Left lung (tissue), 10 donors: ENCODE results near the gene TMEM138. TPM values are rescaled to one million over a fixed set of nuclear protein-coding genes. Genes with fewer than 3 reads are reported as not detected.

Experiments
- ATAC-seq: fragments of 200-7000 bp; cut with Tn5 transposase; one replicate; pipeline ENCODE4 v1.9.1; 2020; ENCODE audit warnings: moderate library complexity
- DNase-seq, 4 donors: peaks; one replicate each; pipeline ENCODE4 v3.0.0-alpha.2; 2013 to 2020
- H3K27ac ChIP-seq, 2 donors: fragments of 200-600 bp; sonication (generic) in 1 of 2; one replicate each; pipeline versions ENCODE4 v1.5.0 to v1.8.0; 2020 to 2021
- H3K27me3 ChIP-seq, 2 donors: fragments of 200-600 bp; sonication (generic) in 1 of 2; one replicate each; pipeline versions ENCODE4 v1.5.0 to v1.8.0; 2020 to 2021
- H3K36me3 ChIP-seq, 2 donors: fragments of 200-600 bp; sonication (generic) in 1 of 2; one replicate each; pipeline versions ENCODE4 v1.5.0 to v1.8.0; 2020 to 2021
- H3K4me1 ChIP-seq, 2 donors: fragments of 200-600 bp; one replicate each; pipeline ENCODE4 v1.8.0; 2021
- H3K4me3 ChIP-seq, 2 donors: fragments of 200-600 bp; sonication (generic) in 1 of 2; one replicate each; pipeline versions ENCODE4 v1.5.0 to v1.8.0; 2020 to 2021; ENCODE audit warnings: mild to moderate bottlenecking in 1 of 2
- H3K9me3 ChIP-seq, 2 donors: fragments of 200-600 bp; sonication (generic) in 1 of 2; one replicate each; pipeline versions ENCODE4 v1.5.0 to v1.8.0; 2020 to 2021
- intact Hi-C, 2 donors: fragments of 100-400 bp; cut with DNase I; formaldehyde crosslinking; loops; one replicate each; pipeline versions ENCODE4 v1.11.2 to v1.14.2; 2022
- polyA plus RNA-seq, 6 donors: library from polyadenylated mRNA; unstranded; fragments of 120-200 nt; gene quantifications; one replicate each; pipeline ENCODE4 v1.2.1, GENCODE V29; 2013; ENCODE audit not compliant: insufficient read length in 6 of 6
- total RNA-seq, 2 donors: library from RNA; stranded (reverse); fragmentation: NEBNext Ultra II Directional; extraction: Animal tissue kit (Norgen Biotek cat#: 25700); gene quantifications; one replicate each; pipeline ENCODE4 v1.2.1, GENCODE V29; 2021
- TF ChIP-seq, protein P1 (sequence below), 2 donors: fragments of 200-600 bp; sonication (generic) in 1 of 2; IDR thresholded peaks; one replicate each; pipeline versions ENCODE4 v1.5.0 to v1.8.0; 2021; ENCODE audit warnings: antibody characterized with exemption in 2 of 2
- donor health status: DM: no; HTN: yes; CAD: no.
- donor health status: DM: no; HTN: no; CAD: no.

Gene TMEM138
- total and polyA plus RNA-seq, 8 donors: 37.5 to 50.5 (median 43.2) TPM

DNA sequence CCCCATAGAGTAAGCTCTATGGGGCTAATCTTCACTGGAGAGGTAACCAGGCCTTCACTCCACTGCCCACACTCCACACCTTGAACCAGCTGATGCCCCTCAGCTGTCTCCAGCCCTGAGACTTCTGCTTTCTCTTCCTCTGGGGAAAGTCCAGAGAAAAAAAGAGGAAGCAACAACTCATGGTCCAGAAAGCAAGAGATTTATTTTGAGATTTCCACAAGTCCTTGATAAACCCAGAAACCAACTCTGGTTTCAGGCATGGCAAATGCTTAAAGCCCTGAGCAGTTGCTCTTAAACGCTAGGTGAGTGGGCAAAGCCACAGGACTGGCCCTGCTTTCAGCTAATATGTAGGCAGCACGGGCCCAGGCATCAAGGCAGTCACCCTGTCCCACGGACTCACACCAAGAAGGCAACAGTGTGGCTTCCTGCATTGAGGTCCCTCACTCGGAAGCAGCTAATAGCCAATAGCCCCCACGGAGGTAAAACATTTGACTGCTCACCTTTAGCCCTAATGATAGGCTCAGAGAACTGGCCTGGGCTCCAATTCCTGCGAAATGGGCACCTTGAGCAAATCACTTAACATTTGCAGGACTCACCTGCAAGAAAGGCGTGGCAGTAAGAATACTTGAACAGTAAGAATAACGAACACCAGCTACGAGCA, 4.8 kb upstream of the TMEM138 start:
- Histone ChIP-seq H3K27ac (peak overlapping the region in 1 of 2 donors; percentile 79), H3K36me3 (peaks cover 0 to 32% of the 10 kb centered on the region in 2 donors), H3K4me1 (peaks cover 0 to 40% of the 10 kb centered on the region in 2 donors), H3K4me3 (no peak overlapping the region), H3K27me3 (no peaks in the 10 kb centered on the region), H3K9me3 (no peaks in the 10 kb centered on the region)
- intact Hi-C loops: no loop called here
- DNase-seq (no peak), ATAC-seq (no peak)
- TF ChIP-seq, protein P1, sequence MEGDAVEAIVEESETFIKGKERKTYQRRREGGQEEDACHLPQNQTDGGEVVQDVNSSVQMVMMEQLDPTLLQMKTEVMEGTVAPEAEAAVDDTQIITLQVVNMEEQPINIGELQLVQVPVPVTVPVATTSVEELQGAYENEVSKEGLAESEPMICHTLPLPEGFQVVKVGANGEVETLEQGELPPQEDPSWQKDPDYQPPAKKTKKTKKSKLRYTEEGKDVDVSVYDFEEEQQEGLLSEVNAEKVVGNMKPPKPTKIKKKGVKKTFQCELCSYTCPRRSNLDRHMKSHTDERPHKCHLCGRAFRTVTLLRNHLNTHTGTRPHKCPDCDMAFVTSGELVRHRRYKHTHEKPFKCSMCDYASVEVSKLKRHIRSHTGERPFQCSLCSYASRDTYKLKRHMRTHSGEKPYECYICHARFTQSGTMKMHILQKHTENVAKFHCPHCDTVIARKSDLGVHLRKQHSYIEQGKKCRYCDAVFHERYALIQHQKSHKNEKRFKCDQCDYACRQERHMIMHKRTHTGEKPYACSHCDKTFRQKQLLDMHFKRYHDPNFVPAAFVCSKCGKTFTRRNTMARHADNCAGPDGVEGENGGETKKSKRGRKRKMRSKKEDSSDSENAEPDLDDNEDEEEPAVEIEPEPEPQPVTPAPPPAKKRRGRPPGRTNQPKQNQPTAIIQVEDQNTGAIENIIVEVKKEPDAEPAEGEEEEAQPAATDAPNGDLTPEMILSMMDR (IDR thresholded peaks at IDR 0.05): no peak

DNA sequence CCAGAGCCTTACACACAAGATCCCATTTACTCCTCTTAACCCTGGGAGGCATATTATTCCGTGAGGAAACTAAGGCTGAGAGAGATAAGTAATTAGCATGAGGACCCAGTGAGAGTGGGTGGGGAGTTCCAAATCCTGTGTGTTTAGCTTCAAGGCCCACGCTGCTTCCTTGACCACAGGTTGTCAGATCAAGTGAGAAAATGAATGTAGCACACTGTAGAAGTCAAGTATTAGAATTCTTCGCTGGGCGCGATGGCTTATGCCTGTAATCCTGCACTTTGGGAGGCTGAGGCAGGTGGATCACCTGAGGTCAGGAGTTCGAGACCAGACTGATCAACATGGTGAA, 4.3 kb upstream of the TMEM138 start:
- DNase-seq (no peak), ATAC-seq (no peak)
- peaks cover 1 to 43% of the 10 kb centered on the region in 2 donors for H3K4me1 ChIP-seq
- H3K9me3 ChIP-seq: no peaks in the 10 kb centered on the region
- H3K4me3 ChIP-seq: no peak overlapping the region
- peaks cover 0 to 27% of the 10 kb centered on the region in 2 donors for H3K36me3 ChIP-seq
- no peaks in the 10 kb centered on the region for H3K27me3 ChIP-seq
- intact Hi-C loops: no loop called here
- TF ChIP-seq, protein P1 (IDR thresholded peaks at IDR 0.05): no peak
- peak overlapping the region in 1 of 2 donors; percentile 79 for H3K27ac ChIP-seq

DNA sequence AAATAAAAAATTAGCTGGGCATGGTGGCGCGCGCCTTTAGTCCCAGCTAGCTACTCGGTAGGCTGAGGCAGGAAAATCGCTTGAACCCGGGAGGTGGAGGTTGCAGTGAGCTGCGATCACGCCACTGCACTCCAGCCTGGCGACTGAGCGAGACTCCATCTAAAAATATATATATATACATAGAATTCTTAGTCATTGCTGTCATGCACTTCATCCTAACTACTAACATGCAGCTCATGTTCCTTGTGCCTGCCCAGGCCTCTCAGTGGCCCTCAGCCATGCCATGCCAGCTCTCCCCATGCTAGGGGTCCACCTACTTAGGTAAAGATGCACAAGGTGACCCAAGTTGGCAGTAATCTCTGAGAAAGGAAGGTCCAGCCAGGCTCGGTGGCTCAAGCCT, 3.6 kb upstream of the TMEM138 start:
- intact Hi-C loops: no loop called here
- DNase-seq (no peak), ATAC-seq (no peak)
- H3K4me1 ChIP-seq: peaks cover 8 to 50% of the 10 kb centered on the region in 2 donors
- no peak overlapping the region for H3K4me3 ChIP-seq
- no peaks in the 10 kb centered on the region for H3K9me3 ChIP-seq
- peaks cover 0 to 20% of the 10 kb centered on the region in 2 donors for H3K36me3 ChIP-seq
- no peaks in the 10 kb centered on the region for H3K27me3 ChIP-seq
- no peak overlapping the region for H3K27ac ChIP-seq
- TF ChIP-seq, protein P1 (IDR thresholded peaks at IDR 0.05): no peak

DNA sequence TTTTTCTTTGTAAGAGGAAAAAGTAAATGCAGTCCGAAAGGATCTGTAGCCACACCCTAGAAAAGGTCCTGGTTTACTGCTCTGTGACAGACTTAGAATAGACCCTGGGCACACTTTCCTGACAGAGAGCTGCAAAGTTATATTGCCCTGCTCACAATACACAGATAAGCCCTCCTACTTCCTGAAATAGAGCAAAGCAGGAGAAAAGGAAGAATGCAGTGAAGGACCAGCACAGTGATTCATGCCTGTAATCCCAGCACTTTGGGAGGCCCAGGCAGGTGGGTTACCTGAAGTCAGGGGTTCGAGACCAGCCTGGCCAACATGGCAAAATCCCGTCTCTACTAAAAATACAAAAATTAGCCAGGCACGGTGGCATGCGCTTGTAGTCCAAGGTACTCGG, 2.7 kb upstream of the TMEM138 start:
- H3K4me1 ChIP-seq: peaks cover 8 to 54% of the 10 kb centered on the region in 2 donors
- no peaks in the 10 kb centered on the region for H3K27me3 ChIP-seq
- intact Hi-C loops: no loop called here
- H3K36me3 ChIP-seq: peaks cover 0 to 17% of the 10 kb centered on the region in 2 donors
- TF ChIP-seq, protein P1 (IDR thresholded peaks at IDR 0.05): no peak
- H3K27ac ChIP-seq: no peak overlapping the region
- ATAC-seq (no peak), DNase-seq (no peak)
- no peaks in the 10 kb centered on the region for H3K9me3 ChIP-seq
- H3K4me3 ChIP-seq: no peak overlapping the region

DNA sequence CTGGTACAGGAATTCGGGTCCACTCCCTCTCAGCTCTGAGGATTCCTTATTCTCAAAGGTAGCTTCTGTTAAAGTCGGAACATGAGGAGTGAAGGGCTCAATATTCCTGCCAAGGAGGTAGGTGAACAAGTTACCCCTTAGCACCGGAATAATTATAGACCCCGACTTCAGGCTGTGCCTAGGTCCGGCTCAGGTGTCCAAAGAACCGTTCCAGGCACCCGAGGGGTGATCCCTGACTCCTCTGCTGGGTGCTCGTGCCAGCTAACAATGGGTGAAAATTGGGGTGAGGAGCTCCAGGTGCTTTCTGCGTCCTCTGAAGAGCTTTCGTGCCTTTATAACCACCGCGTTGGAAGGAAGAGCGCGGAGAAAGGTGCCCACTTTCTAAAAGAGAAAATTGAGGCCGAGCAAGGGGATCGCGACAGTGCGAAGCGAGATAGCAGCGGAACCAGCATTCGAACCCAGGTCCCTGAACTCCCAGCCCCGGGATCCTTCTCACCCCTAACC, 885 bp upstream of the TMEM138 start:
- TF ChIP-seq, protein P1 (IDR thresholded peaks at IDR 0.05): no peak
- DNase-seq (no peak), ATAC-seq (no peak)
- peak overlapping the region; percentile 79 to 80 for H3K4me3 ChIP-seq
- H3K27me3 ChIP-seq: no peaks in the 10 kb centered on the region
- intact Hi-C loops: no loop called here
- peaks cover 8 to 54% of the 10 kb centered on the region in 2 donors for H3K4me1 ChIP-seq
- peak overlapping the region; percentile 99 for H3K27ac ChIP-seq
- peaks cover 0 to 23% of the 10 kb centered on the region in 2 donors for H3K36me3 ChIP-seq
- H3K9me3 ChIP-seq: no peaks in the 10 kb centered on the region
